HepG2 (cell line): ENCODE measurements around the gene TLR1. TPM values are rescaled to one million over a fixed set of nuclear protein-coding genes. Genes with fewer than 3 reads are reported as not detected.

Experiments used
- AGO1 ChIP-seq: fragments of 200-400 bp; formaldehyde crosslinking; IDR thresholded peaks from 2 replicates; pipeline ENCODE4 v1.6.1; 2017; ENCODE audit warnings: mild to moderate bottlenecking, low read depth, low read length, moderate library complexity; ENCODE audit not compliant: poor library complexity, severe bottlenecking
- ARID4A ChIP-seq: sonication (generic); formaldehyde crosslinking; IDR thresholded peaks from 2 replicates; pipeline ENCODE4 v1.5.0; 2020; ENCODE audit warnings: mild to moderate bottlenecking, missing genetic modification reagents, borderline replicate concordance
- CENPT ChIP-seq: sonication (generic); formaldehyde crosslinking; IDR thresholded peaks from 2 replicates; pipeline ENCODE4 v1.8.0; 2022; ENCODE audit warnings: low read depth, mild to moderate bottlenecking, moderate library complexity, missing genetic modification reagents
- HNF1A ChIP-seq, 2 experiments: sonication (generic) in 1 of 2; formaldehyde crosslinking in 1 of 2; IDR thresholded peaks; 2 replicates each; pipeline versions ENCODE4 v1.4.0 to v1.6.1; 2016 to 2020; ENCODE audit warnings: borderline replicate concordance in 1 of 2, low read depth in 1 of 2, mild to moderate bottlenecking in 1 of 2, missing genetic modification reagents in 1 of 2
- KAT8 ChIP-seq: IDR thresholded peaks from 2 replicates; pipeline ENCODE4 v1.6.1; 2016; ENCODE audit warnings: missing genetic modification reagents, missing compliant biosample characterization
- MAX ChIP-seq: IDR thresholded peaks from 2 replicates; pipeline ENCODE4 v1.6.1; 2012; ENCODE audit warnings: inconsistent platforms
- RARA ChIP-seq: IDR thresholded peaks from 2 replicates; pipeline ENCODE4 v1.6.1; 2016; ENCODE audit warnings: missing genetic modification reagents, missing compliant biosample characterization
- RXRA ChIP-seq: sonication (generic); formaldehyde crosslinking; IDR thresholded peaks from 2 replicates; pipeline ENCODE4 v1.5.1; 2020; ENCODE audit warnings: missing genetic modification reagents
- SAP130 ChIP-seq: IDR thresholded peaks from 2 replicates; pipeline ENCODE4 v1.6.1; 2016; ENCODE audit warnings: low read depth
- SKI ChIP-seq: fragments of 450-650 bp; IDR thresholded peaks from one replicate; pipeline ENCODE4 v1.6.1; 2018; ENCODE audit warnings: mild to moderate bottlenecking; ENCODE audit not compliant: partially characterized antibody
- SOX13 ChIP-seq, 3 experiments: fragments of 450-650 bp in 1 of 3; sonication (generic) in 1 of 3; formaldehyde crosslinking in 1 of 3; IDR thresholded peaks in 2 of 3; conservative IDR thresholded peaks in 1 of 3; 2 replicates each; pipeline versions ENCODE4 v1.5.0 to v1.6.1; 2016 to 2020; ENCODE audit warnings: antibody characterized with exemption in 1 of 3, mild to moderate bottlenecking in 1 of 3, missing compliant biosample characterization in 1 of 3, missing genetic modification reagents in 1 of 3, moderate library complexity in 1 of 3
- SRY ChIP-seq: sonication (generic); formaldehyde crosslinking; IDR thresholded peaks from 2 replicates; pipeline ENCODE4 v1.8.0; 2022; ENCODE audit warnings: mild to moderate bottlenecking, missing genetic modification reagents
- TOE1 ChIP-seq: sonication (generic); formaldehyde crosslinking; IDR thresholded peaks from 2 replicates; pipeline ENCODE4 v1.4.0; 2020; ENCODE audit warnings: mild to moderate bottlenecking, missing genetic modification reagents
- ZFYVE20 ChIP-seq: sonication (generic); formaldehyde crosslinking; IDR thresholded peaks from 2 replicates; pipeline ENCODE4 v1.8.0; 2023; ENCODE audit warnings: low read depth, mild to moderate bottlenecking, moderate library complexity, missing genetic modification reagents, borderline replicate concordance
- ZNF574 ChIP-seq: sonication (generic); formaldehyde crosslinking; IDR thresholded peaks from 2 replicates; pipeline ENCODE4 v1.4.0; 2020; ENCODE audit warnings: missing genetic modification reagents
- ZNF597 ChIP-seq: sonication (generic); formaldehyde crosslinking; IDR thresholded peaks from 2 replicates; pipeline ENCODE4 v1.5.0; 2020; ENCODE audit warnings: missing genetic modification reagents
- polyA plus RNA-seq, 8 experiments: library from polyadenylated mRNA; depleted of rRNA in 3 of 8; stranded (reverse) in 7 of 8; unstranded in 1 of 8; fragments of >200 nt; fragmentation: Illumina TruSeq in 4 of 8; extraction: Trizol in 4 of 8; gene quantifications; 2 replicates each; pipeline versions ENCODE4 v1.2.1 to v1.2.3, GENCODE V29; 2011 to 2016; ENCODE audit warnings: low read depth in 4 of 8, missing spikeins in 1 of 8, mixed read lengths in 1 of 8; ENCODE audit not compliant: insufficient read depth in 1 of 8
- total RNA-seq, 5 experiments: library from RNA; depleted of rRNA; stranded (reverse); fragments of >200 nt; fragmentation: Illumina TruSeq; extraction: Trizol; gene quantifications; 2 replicates each; pipeline ENCODE4 v1.2.3, GENCODE V29; 2016; ENCODE audit warnings: low read depth in 1 of 5

Gene TLR1
- total and polyA plus RNA-seq, 2 of the 13 experiments (the other 11 are each of a cell fraction or from before 2014, with no cell fraction given): 0.08 to 0.11 TPM

- TF ChIP-seq ZNF574 (CRISPR knock-in tag): no peak
- TF ChIP-seq CENPT (CRISPR knock-in tag): no peak
- TF ChIP-seq ZNF597: no peak
- TF ChIP-seq KAT8 (CRISPR knock-in tag): no peak
- peak; percentile 86 for TF ChIP-seq HNF1A (IDR thresholded peaks at IDR 0.05; ENCODE audit: low read depth)
- peak; percentile 89 for TF ChIP-seq HNF1A (CRISPR knock-in tag; IDR thresholded peaks at IDR 0.05; ENCODE audit: borderline replicate concordance)
- no peak for TF ChIP-seq ARID4A (CRISPR knock-in tag)
- peak; percentile 68; the same call in 1 of the 2 replicates for TF ChIP-seq RXRA (CRISPR knock-in tag)
- peak; percentile 37; the same call in 1 of the 2 replicates for TF ChIP-seq MAX
- no peak for TF ChIP-seq TOE1 (CRISPR knock-in tag)
- no peak for TF ChIP-seq ZFYVE20 (CRISPR knock-in tag)
- TF ChIP-seq SRY (CRISPR knock-in tag): no peak
- TF ChIP-seq SKI: peak; percentile 71
- TF ChIP-seq SAP130 (CRISPR knock-in tag): peak; percentile 56
- TF ChIP-seq AGO1: no peak
- TF ChIP-seq SOX13 (IDR thresholded peaks at IDR 0.05): no peak
- TF ChIP-seq SOX13 (CRISPR knock-in tag; conservative IDR thresholded peaks at IDR 0.05 in 1 of 2, IDR thresholded peaks at IDR 0.05 in 1 of 2): peak in 1 of 2 experiments; percentile 72; a peak in 2 of 4 replicates
- TF ChIP-seq RARA: peak; percentile 92
Observed at GRCh38 chr4:38787693-38788092, 16.9 kb downstream of the TLR1 start (continued).
